GM19455 (cell line): Measurements from ENCODE around the gene SPG21.
"Not testable (repeated sequence)": the region's sequence is repeated elsewhere in the genome, so short reads cannot be mapped to it uniquely, and the experiment has no call there.

Experiments
- ATAC-seq: cut with Tn5 transposase; IDR thresholded peaks from one replicate; pipeline ENCODE4 v1.9.1; 2021; ENCODE audit not compliant: unreplicated experiment

Gene SPG21, protein sequence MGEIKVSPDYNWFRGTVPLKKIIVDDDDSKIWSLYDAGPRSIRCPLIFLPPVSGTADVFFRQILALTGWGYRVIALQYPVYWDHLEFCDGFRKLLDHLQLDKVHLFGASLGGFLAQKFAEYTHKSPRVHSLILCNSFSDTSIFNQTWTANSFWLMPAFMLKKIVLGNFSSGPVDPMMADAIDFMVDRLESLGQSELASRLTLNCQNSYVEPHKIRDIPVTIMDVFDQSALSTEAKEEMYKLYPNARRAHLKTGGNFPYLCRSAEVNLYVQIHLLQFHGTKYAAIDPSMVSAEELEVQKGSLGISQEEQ

DNA sequence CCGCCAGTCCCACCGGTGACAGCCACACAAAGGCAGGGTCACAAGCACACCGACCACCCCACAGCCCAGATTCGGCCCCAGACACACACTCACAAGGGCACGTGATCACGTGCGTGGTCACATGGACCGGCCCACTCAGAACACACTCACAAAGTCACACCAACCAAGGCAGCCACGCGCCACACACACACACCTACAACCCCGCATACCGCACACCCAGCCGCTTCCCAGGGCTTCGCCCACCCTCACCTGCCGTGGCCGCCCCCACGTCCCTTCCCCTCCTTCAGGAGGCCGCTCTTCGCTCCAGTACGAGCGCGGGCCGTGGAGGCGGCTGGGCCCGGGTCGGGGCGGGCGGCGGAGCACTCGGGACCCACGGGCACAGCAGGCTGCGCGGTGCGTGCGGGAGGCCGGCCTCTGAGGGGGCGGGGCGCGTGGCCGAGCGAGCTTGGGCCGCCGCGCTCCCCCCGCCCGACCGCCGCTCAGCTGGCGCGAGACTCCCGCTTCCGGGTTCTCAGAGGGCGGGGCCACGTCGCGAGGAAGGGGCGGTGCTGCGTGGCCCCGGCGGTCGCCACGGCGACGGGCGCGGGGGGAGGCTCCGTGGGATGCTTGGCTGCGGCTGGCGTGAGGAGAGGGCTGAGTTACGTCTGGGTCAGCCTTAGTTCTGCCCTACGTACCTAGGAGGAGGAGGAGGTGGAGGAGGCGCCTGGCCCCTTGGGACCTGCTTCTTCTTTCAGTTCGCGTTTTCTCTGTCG is at the start of gene SPG21:
Gene SPG21, minus strand, starts transcription at position 499 of the 752 bp plus-strand sequence. CDS start 6,345 bp downstream, outside the sequence.
- peak; percentile 95 for ATAC-seq

DNA sequence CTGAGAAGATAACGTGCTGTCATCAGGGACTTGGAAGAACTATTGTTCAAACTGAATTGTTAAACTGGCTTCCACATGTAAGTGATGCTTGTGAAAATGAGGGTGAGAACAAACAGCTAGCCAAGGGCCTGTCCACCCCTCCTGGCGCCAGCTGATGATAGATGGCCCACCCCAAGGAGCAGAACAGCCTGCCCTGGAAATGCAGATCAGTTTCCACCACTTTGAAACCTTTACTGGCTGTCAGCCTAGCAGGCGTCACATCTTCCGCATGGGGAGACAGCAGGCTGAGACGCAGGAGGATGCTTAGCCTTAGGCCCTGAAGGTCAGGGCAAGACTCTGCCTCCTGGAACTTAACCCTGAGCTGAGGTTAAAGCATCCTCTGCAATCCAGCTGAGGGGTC is 49.1 kb upstream of the SPG21 start:
- no peak for ATAC-seq

DNA sequence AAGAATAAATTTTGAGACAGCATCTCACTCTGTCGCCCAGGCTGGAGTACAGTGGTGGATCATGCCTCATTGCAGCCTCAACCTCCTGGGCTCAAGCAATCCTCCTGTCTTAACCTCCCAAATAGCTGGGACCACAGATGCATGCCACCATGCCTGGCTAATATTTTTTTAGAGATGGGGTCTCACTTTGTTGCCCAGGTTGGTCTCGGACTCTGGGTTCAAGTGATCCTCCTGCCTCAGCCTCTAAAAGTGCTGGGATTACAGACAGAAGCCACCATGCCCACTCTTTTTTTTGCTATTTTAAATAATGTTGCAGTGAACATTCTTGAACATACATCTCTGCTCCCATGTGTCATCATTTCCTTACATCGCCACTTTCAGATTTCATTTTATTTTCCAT is 48.7 kb upstream of the SPG21 start:
- no peak for ATAC-seq

DNA sequence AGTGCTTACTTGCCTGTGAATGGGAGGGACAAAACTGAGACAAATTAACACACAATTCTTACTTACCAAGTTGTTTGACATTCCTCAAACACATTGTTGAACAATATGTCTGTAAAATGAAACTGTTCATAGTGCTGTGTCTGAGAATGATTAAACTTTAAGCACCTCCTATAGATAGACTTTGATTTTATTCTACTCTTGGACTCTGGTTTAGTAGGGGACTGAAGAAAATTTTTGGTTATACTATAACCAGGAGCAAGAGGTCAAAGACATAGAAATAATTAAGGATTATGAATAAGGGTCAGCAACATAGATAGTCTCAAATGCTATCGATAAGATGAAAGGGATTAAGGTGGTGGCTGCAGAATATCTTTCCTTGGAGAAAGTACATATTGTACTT is 47.6 kb upstream of the SPG21 start:
- ATAC-seq, result no peak

DNA sequence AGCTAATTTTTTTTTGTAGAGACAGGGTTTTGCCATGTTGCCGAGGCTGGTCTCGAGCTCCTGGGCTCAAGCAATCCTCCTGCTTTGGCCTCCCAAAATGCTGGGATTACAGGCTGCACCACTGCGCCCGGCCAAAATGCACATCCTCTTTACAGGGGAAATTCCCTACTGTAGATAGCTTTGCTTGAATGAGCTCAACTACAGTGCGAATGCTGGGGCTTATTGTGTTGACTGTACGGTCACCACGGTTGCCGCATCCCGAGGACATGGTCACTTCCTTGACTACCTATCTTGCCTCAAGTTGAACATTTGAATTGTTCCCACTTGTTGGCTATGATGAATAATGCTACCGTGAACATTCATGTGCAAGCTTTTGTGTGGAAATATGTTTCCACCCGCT is 45.0 kb upstream of the SPG21 start:
- no peak for ATAC-seq

DNA sequence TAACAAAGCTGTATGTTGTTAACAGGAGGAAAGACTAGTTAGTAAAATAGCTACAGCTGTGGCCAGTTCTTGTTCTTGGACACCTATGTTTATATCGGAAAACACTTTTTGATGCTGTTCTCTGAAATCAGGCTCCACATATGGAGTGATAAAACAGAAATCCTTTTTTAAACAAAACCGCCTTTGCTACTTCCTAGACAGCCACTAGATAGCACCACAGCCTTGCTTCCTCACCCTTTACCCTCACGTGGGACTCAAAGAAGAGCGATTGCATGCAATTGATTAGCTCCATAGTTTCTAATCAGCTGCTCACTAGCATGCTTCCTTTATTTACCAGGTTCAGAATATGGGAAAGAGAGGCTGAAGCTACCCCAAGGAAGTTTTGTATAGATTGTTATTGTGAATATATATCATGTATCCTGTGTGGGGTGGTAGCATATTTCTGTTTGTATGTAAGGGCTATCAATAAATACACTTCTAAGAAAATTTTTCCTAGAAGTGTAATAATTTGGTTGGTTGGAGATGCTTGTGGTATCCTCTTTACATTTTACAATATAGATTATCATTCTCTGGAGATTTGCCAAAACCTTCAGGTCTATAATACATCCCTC is 44.0 kb upstream of the SPG21 start:
- no peak for ATAC-seq

DNA sequence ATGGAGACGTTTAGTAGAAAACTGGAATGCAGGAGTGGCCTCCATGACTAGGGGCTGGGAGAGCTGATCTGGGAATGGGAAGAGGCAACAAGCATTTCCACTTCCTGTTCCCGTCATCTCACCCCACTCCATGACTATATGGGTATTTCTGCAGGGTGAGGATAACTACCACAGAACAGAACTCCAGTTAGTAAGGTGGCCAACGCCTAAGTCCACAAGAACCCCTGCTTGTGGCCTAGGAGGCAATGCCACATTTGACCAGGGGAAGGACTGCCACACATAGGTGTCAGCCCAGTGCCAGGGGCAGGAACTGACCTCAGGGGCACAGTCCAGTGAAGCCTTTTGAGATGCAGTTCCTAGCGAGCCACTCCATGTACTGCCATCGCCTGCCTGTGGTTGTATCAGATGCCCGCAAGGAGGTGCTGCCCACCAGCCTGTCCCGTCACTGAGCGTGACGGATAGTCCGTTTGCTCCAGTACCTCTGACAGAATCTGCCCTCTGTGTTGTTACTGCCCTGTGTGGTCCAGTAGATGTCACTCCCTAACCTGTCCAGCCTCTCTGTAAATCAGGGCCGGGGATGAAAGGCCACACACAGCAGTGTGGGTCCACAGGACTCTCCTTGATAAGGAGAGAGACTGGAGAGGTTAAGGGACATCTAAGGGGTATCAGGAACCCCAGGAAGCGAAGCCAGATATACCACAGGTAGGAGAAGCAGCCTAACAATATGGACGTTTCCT is 43.3 kb upstream of the SPG21 start:
- no peak for ATAC-seq

DNA sequence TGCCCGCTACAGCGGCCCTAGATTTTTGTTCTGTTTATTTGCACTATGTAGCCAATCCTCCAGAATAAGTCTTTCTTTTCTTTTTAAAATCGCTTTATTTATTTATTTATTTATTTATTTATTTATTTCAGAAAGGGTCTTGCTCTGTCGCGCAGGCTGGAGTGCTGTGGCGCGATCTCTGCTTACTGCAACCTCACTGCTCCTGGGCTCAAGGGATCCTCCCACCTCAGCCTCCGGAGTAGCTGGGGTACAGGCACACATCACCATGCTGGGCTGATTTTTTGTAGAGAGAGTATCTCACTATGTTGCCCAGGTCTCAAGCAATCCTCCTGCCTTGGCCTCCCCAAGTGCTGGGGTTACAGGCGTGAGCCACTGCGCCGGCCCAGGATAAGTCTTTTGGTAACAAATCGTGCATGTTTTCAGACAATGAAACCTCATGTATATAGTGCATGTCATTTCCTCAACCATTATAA is 40.1 kb upstream of the SPG21 start:
- no peak for ATAC-seq

DNA sequence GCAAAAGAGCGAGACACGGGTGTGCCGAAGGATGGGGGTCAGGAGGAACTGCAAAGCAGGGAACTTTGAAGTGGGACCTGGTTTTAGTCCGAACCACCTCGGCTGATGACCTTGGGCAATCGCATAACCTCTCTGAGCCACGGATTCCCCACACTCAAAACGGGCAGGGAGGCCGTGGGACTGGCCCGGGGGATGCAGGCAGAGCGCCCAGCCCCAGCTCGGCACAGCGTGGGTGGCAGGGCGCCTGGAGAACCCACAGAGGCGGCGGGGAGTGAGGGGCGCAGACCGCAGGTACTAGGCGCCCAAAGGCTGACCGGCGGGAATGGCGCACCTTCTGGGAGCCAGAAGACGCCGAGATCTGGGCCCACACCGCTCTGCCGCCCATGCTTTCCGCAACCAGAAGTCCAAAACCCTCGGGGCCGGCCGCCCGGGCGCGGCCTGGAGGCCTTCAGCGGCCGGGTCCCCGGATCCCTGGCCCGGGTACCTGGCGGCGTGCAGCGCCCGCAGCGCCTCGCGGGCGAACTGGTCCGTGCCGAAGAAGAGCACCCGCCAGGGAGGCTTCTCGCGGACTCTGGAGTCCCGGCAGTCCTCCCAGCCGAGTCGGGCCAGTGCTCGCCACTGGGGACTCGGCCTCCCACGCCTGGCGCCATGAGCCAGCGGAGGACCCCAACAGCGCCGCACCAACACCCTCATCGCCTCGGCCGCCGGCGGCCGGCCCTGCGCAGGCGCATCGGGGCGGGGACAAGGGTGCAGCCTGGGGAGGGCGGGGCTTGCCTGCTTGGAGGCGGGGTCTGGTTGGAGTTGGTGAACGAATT is 39.4 kb upstream of the SPG21 start, which contains the start of gene MTFMT:
Gene MTFMT, minus strand, starts transcription at position 719 of the 815 bp plus-strand sequence. Its CDS starts 26 bp downstream, at position 693.
- ATAC-seq, result peak; percentile 63

DNA sequence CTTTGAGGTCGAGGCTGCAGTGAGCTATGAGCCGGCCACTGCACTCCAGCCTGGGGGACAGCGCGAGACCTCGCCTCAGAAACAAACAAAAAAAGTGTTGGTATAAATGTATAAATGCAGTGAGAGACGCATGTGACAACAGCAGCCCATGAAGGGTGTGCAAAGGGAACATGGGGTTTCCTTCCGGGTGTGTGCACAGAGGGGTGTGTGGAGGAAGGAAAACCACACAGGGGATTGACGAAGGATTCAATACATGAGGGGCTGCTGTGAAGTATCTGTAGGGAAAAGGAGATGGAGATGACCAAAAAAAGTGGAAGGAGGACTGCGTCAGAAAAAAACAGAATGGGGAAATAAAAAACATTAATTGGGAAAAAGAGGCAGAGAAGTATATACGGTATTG is 38.6 kb upstream of the SPG21 start:
- ATAC-seq, result no peak

DNA sequence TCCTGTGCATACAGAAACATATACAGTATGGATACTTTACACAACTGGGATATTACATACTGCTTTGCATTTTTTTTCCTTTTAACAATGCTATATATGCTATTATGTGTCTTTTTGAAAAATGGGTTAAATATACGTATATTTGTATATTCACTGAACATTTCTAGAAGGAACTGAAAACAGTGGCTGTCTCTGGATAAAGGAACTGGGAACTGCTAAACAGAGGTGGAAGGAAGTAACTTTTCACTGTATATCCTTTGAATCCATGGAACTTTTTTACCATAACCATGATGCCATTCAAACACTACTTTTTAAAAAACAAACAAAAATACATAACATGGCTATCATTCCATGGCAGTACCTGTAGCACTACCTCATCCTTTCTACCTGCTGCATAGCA is 37.9 kb upstream of the SPG21 start:
- no peak for ATAC-seq

DNA sequence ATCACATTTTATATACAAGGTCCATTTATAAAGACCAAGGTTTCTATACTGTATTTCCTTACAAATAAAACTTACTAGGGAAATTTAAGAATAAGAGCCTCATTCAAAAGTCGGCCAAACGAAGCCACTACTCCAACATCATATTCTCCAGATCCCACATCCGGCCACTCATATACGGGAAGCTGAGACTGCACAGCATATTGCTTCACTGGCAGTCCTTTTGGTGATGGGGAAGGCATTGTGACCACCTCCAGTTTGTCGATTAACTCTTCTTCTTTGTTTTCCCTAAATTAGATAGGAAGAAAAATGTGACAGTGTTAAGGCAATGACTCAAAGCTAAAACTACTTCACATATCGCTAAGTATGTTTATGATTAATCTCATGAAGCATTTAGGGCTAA is 37.0 kb upstream of the SPG21 start:
- ATAC-seq, result no peak

DNA sequence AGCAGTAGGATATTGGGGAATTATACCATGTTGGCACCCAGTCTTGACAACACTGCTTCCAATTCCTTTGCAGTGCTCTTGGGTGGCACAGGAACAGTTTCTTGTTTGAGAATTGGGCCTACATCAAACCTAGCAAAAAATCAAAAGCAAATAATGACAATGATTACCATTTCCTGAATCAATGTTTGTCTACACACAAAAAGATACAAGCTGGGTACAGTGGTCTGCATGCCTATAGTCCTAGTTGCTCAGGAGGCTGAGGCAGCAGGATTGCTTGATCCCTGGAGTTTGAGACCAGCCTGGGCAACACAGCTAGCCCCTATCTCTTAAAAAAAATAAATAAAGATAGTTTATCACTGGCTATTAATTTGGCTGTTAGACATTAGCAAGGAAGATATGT is 31.8 kb upstream of the SPG21 start:
- ATAC-seq, result no peak

DNA sequence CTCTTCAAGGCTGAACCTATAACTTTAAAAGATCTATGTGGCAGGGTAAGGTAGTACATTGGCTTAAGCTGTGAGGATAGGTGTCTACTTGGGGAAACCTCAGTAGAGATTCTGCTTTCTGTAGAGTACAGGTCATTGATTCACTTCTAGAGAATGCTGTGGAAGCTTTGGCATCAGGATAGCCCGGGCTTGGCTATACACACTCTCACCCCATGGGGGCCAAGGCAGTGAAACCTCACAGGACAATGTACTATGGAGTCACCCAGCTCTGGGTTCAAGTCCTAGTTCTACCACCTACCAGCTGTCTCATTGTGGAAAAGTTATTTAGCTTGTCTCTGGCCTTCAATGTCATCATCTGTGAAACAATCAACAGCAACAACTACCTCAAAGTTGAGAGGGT is 30.7 kb upstream of the SPG21 start:
- no peak for ATAC-seq

DNA sequence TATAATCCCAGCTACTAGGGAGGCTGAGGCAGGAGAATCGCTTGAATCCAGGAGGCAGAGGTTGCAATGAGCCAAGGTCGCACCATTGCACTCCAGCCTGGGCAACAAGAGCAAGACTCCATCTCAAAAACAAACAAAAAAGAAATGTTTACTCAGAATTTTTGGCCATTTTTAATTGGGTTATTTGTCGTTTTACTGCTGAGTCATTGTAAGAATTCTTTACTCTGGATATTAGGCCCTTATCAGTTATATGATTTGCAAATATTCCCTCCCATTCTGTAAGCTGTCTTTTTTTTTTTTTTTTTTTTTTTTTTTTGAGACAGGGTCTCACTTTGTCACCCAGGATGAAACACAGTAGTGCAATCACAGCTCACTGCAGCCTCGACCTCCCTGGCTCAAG is 21.5 kb upstream of the SPG21 start:
- not testable (repeated sequence) for ATAC-seq

DNA sequence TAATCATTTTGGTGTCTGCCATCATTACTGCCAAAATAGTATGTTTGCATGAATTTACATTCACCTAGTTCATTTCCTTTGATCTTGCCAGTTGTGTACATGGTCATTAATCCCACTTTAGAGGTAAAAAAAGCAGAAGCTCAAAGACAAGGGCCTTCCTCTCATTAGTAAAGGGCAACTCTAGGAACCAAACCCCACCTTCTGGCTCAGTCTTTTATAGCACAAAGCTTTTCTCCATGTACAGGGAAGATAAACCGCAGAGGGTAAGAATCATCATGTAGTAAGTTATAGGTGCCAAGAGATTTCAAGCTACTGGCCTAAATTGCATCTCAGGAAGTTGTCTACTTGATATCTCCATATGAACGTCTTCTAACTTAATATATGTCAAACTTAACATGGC is 19.3 kb upstream of the SPG21 start:
- ATAC-seq, result no peak

DNA sequence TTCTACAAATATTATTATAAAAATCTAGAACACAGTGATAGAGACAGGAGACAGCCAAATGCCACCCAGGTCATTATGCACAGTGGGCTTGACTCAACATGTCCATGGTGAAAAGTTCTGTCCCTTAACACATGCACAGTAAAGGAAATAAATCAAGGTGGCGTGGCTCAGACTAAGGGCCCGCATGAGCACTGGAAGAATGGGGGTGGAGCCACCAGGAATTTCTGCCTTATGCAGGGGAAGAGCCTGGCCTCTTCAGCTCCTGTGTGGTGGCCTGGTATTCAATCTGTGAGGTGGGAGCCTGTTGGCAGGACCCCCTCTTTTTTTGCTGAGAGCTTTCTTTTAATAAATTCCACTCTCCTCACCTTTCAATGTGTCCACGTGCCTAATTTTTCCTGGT is 17.2 kb upstream of the SPG21 start:
- ATAC-seq, result no peak

DNA sequence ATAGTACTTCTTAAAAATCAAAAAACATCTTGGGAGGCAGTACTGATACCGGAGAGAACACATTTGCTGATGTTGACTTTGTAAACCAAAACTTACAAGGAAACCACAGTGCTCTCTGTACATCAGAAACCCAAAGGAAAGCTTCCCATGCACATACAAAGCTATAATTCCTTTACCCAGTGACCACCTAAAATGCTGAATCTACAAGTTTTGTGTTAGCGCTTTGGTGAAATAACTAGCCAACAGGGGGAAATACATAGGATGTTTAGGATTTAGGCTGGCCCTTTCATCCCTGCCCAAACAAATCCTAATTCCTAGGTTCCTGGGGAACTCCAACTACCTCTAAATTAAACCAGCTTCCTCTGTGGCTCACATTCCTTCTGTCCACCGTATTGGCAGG is 15.3 kb upstream of the SPG21 start:
- ATAC-seq, result no peak

DNA sequence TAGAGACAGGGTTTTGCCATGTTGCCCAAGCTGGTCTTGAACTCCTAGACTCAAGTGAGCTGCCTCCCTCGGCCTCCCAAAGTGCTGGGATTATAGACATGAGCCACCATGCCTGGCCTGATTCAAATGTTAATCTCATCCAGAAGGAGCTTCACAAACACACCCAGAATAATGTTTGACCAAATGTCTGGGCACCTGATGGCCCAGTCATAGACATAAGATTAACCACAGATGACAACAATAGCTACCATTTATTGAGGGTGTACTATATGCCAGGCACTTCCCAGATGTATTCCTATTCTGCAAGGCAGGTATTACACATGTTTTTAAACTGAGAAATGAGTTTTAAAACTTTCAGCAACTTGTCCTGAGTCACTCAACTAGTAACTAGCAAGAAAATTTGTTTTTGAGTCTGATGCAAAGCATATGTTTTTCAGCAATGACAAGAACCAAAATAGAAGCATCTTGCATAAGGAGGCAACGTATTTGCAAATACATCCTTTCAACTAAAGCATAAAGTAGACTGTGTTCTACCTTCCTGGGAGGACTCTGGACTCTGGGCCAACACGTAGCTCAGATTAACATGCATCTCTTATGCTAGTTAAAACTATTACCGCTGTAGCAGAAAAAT is 8.1 kb upstream of the SPG21 start:
- no peak for ATAC-seq

DNA sequence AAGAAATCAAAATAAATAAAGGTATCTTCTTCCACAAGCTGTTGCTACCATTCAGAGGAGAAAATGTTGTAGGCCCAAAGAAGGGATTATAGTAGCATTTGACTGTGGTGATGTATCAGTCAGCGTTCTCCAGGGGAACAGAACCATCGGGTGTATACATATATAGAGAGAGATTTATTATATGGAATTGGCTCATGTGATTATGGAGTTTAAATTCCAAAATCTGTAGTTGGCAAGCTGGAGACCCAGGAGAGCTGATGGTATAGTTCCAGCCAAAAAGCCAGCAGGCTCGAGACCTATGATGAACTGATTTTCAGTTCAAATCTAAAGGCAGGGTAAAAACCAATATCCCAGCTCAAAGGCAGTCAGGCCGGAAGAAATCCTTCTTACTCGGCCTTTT is 7.4 kb upstream of the SPG21 start:
- ATAC-seq, result no peak
